SJCRH30 (cell line): ENCODE data around the gene ERICH2. TPM values are rescaled to one million over a fixed set of nuclear protein-coding genes. Genes with fewer than 3 reads are reported as not detected.
"Not testable (repeated sequence)": the region's sequence is repeated elsewhere in the genome, so short reads cannot be mapped to it uniquely, and the experiment has no call there.

Experiments
- DNase-seq, 2 experiments: peaks; one replicate each; pipeline ENCODE4 v3.0.0-alpha.2; 2015 to 2020
- H3K27ac ChIP-seq: fragments of 250-450 bp; sonication (Bioruptor Pico); 2 replicates; pipeline ENCODE4 v1.5.1; 2020; ENCODE audit warnings: mild to moderate bottlenecking, moderate library complexity
- H3K27me3 ChIP-seq: fragments of 250-450 bp; sonication (Bioruptor Pico); 2 replicates; pipeline ENCODE4 v1.5.1; 2020; ENCODE audit warnings: mild to moderate bottlenecking, moderate library complexity
- H3K36me3 ChIP-seq: fragments of 250-450 bp; sonication (Bioruptor Pico); 2 replicates; pipeline ENCODE4 v1.5.1; 2020; ENCODE audit warnings: mild to moderate bottlenecking, moderate library complexity
- H3K4me1 ChIP-seq: fragments of 250-450 bp; sonication (Bioruptor Pico); 2 replicates; pipeline ENCODE4 v1.5.1; 2020; ENCODE audit warnings: mild to moderate bottlenecking, moderate library complexity
- H3K4me3 ChIP-seq: fragments of 250-450 bp; sonication (Bioruptor Pico); 2 replicates; pipeline ENCODE4 v1.5.1; 2020; ENCODE audit warnings: mild to moderate bottlenecking, moderate library complexity
- H3K9me3 ChIP-seq: fragments of 250-450 bp; sonication (Bioruptor Pico); replicated peaks from 2 replicates; pipeline ENCODE4 v1.5.1; 2020; ENCODE audit warnings: mild to moderate bottlenecking, moderate library complexity
- total RNA-seq: library from RNA; depleted of rRNA; stranded (reverse); fragments of >200 nt; shearing (Covaris generic); gene quantifications from 2 replicates; pipeline ENCODE4 v1.2.3, GENCODE V29; 2014

ERICH2 gene
- total RNA-seq, 1 experiment from 2014 or later: 2.1 TPM

- Histone ChIP-seq H3K4me3 (no peak overlapping the region), H3K4me1 (peaks cover 25% of the 10 kb centered on the region), H3K27me3 (no peaks in the 10 kb centered on the region), H3K27ac (no peak overlapping the region), H3K9me3 (no peaks in the 10 kb centered on the region), H3K36me3 (no peaks in the 10 kb centered on the region)
- no peak for DNase-seq
Observed at GRCh38 chr2:170743530-170744239, 26.5 kb upstream of the ERICH2 start.

GRCh38 chr2:170744248-170745002, 25.8 kb upstream of the ERICH2 start:
- peak; percentile 30 to 73 for DNase-seq
- Histone ChIP-seq H3K27me3 (no peaks in the 10 kb centered on the region), H3K9me3 (no peaks in the 10 kb centered on the region), H3K4me3 (no peak overlapping the region), H3K4me1 (peaks cover 19% of the 10 kb centered on the region), H3K36me3 (no peaks in the 10 kb centered on the region), H3K27ac (no peak overlapping the region)

GRCh38 chr2:170745305-170745704, 24.9 kb upstream of the ERICH2 start:
- no peaks in the 10 kb centered on the region for H3K9me3 ChIP-seq
- H3K27ac ChIP-seq: no peak overlapping the region
- no peaks in the 10 kb centered on the region for H3K27me3 ChIP-seq
- H3K36me3 ChIP-seq: no peaks in the 10 kb centered on the region
- no peak overlapping the region for H3K4me3 ChIP-seq
- H3K4me1 ChIP-seq: peaks cover 15% of the 10 kb centered on the region
- no peak for DNase-seq

- Histone ChIP-seq H3K4me1 (peaks cover 15% of the 10 kb centered on the region), H3K9me3 (no peaks in the 10 kb centered on the region), H3K27ac (no peak overlapping the region), H3K4me3 (no peak overlapping the region), H3K27me3 (no peaks in the 10 kb centered on the region), H3K36me3 (no peaks in the 10 kb centered on the region)
- no peak for DNase-seq
Observed at GRCh38 chr2:170747921-170748320, 22.3 kb upstream of the ERICH2 start.

- not testable (repeated sequence) for DNase-seq, H3K9me3 ChIP-seq, H3K4me1 ChIP-seq, H3K27ac ChIP-seq, H3K36me3 ChIP-seq, H3K27me3 ChIP-seq, H3K4me3 ChIP-seq
Observed at GRCh38 chr2:170751555-170751954, 18.6 kb upstream of the ERICH2 start.

- no peak for DNase-seq
- H3K36me3 ChIP-seq: no peaks in the 10 kb centered on the region
- no peak overlapping the region for H3K27ac ChIP-seq
- no peaks in the 10 kb centered on the region for H3K27me3 ChIP-seq
- H3K4me3 ChIP-seq: no peak overlapping the region
- H3K4me1 ChIP-seq: peaks cover 7% of the 10 kb centered on the region
- H3K9me3 ChIP-seq: no peaks in the 10 kb centered on the region
Observed at GRCh38 chr2:170761572-170761971, 8.6 kb upstream of the ERICH2 start.

GRCh38 chr2:170762760-170763159, 7.4 kb upstream of the ERICH2 start:
- DNase-seq: no peak
- Histone ChIP-seq H3K27ac (no peak overlapping the region), H3K36me3 (no peaks in the 10 kb centered on the region), H3K27me3 (no peaks in the 10 kb centered on the region), H3K9me3 (no peaks in the 10 kb centered on the region), H3K4me3 (no peak overlapping the region), H3K4me1 (peaks cover 10% of the 10 kb centered on the region)

GRCh38 chr2:170763232-170763631, 6.9 kb upstream of the ERICH2 start:
- DNase-seq: no peak
- no peaks in the 10 kb centered on the region for H3K36me3 ChIP-seq
- no peaks in the 10 kb centered on the region for H3K27me3 ChIP-seq
- H3K4me1 ChIP-seq: peaks cover 10% of the 10 kb centered on the region
- no peak overlapping the region for H3K27ac ChIP-seq
- no peak overlapping the region for H3K4me3 ChIP-seq
- no peaks in the 10 kb centered on the region for H3K9me3 ChIP-seq

- Histone ChIP-seq H3K27ac (no peak overlapping the region), H3K9me3 (no peaks in the 10 kb centered on the region), H3K36me3 (no peaks in the 10 kb centered on the region), H3K4me3 (no peak overlapping the region), H3K4me1 (peaks cover 13% of the 10 kb centered on the region), H3K27me3 (no peaks in the 10 kb centered on the region)
- DNase-seq: no peak
Observed at GRCh38 chr2:170764880-170765261, 5.3 kb upstream of the ERICH2 start.

GRCh38 chr2:170766693-170767092, 3.5 kb upstream of the ERICH2 start:
- H3K9me3 ChIP-seq: no peaks in the 10 kb centered on the region
- H3K27ac ChIP-seq: no peak overlapping the region
- DNase-seq: peak in 1 of 2 experiments; percentile 12
- no peaks in the 10 kb centered on the region for H3K36me3 ChIP-seq
- H3K4me1 ChIP-seq: peaks cover 15% of the 10 kb centered on the region
- H3K27me3 ChIP-seq: no peaks in the 10 kb centered on the region
- H3K4me3 ChIP-seq: no peak overlapping the region

- peak; percentile 85 to 87 for DNase-seq
- Histone ChIP-seq H3K36me3 (no peaks in the 10 kb centered on the region), H3K4me3 (peak overlapping the region; percentile 86), H3K9me3 (no peaks in the 10 kb centered on the region), H3K4me1 (peaks cover 15% of the 10 kb centered on the region; the same call in 1 of the 2 replicates), H3K27me3 (no peaks in the 10 kb centered on the region), H3K27ac (peak overlapping the region; percentile 62)
Observed at GRCh38 chr2:170770606-170771420, 635 bp downstream of the ERICH2 start.

- DNase-seq: no peak
- H3K27ac ChIP-seq: peak overlapping the region; percentile 62
- no peaks in the 10 kb centered on the region for H3K36me3 ChIP-seq
- peak overlapping the region; percentile 77 for H3K4me3 ChIP-seq
- H3K9me3 ChIP-seq: no peaks in the 10 kb centered on the region
- H3K4me1 ChIP-seq: peaks cover 9% of the 10 kb centered on the region; the same call in 1 of the 2 replicates
- no peaks in the 10 kb centered on the region for H3K27me3 ChIP-seq
Observed at GRCh38 chr2:170771421-170771937, 1.3 kb downstream of the ERICH2 start.

- DNase-seq: no peak
- Histone ChIP-seq H3K4me1 (peaks cover 5% of the 10 kb centered on the region; the same call in 1 of the 2 replicates), H3K27ac (no peak overlapping the region), H3K36me3 (no peaks in the 10 kb centered on the region), H3K27me3 (no peaks in the 10 kb centered on the region), H3K9me3 (no peaks in the 10 kb centered on the region), H3K4me3 (no peak overlapping the region)
Observed at GRCh38 chr2:170772295-170772694, 2.1 kb downstream of the ERICH2 start.

- Histone ChIP-seq H3K27me3 (no peaks in the 10 kb centered on the region), H3K36me3 (no peaks in the 10 kb centered on the region), H3K4me3 (no peak overlapping the region), H3K4me1 (peaks cover 5% of the 10 kb centered on the region; the same call in 1 of the 2 replicates), H3K27ac (no peak overlapping the region), H3K9me3 (no peaks in the 10 kb centered on the region)
- DNase-seq: no peak
Observed at GRCh38 chr2:170774074-170774473, 3.9 kb downstream of the ERICH2 start.

GRCh38 chr2:170778900-170779299, 8.7 kb downstream of the ERICH2 start:
- DNase-seq: no peak
- Histone ChIP-seq H3K27ac (no peak overlapping the region), H3K36me3 (no peaks in the 10 kb centered on the region), H3K4me1 (no peaks in the 10 kb centered on the region), H3K27me3 (no peaks in the 10 kb centered on the region), H3K9me3 (no peaks in the 10 kb centered on the region), H3K4me3 (no peak overlapping the region)
